Measurements from ENCODE around the gene ZNF157.
"Not testable (repeated sequence)": the region's sequence is repeated elsewhere in the genome, so short reads cannot be mapped to it uniquely, and the experiment has no call there.

Gene ZNF157

GRCh38 chrX:47370278-47370677 is at the start of gene ZNF157:
TSS of gene ZNF157 (plus strand) at chrX:47370578. CDS start at chrX:47370669, 91 bp downstream.
- DNase-seq (ENCODE audit: low read depth) = no peak
- no peak for TF ChIP-seq CTCF (IDR thresholded peaks at IDR 0.05; ENCODE audit: control insufficient read depth, insufficient read depth, low read depth, low read length, missing control alignments)
- H3K4me3 ChIP-seq (ENCODE audit: control insufficient read depth, low read depth, low read length) = no peak within 1 kb of the TSS

GRCh38 chrX:47321386-47321785 is 49.0 kb upstream of the ZNF157 start:
- no peak overlapping the region for H3K4me3 ChIP-seq (ENCODE audit: control insufficient read depth, low read depth, low read length)
- TF ChIP-seq CTCF (IDR thresholded peaks at IDR 0.05; ENCODE audit: control insufficient read depth, insufficient read depth, low read depth, low read length, missing control alignments) = no peak
- no peak for DNase-seq (ENCODE audit: low read depth)

- no peak for DNase-seq (ENCODE audit: low read depth)
- TF ChIP-seq CTCF (IDR thresholded peaks at IDR 0.05; ENCODE audit: control insufficient read depth, insufficient read depth, low read depth, low read length, missing control alignments) = no peak
- H3K4me3 ChIP-seq (ENCODE audit: control insufficient read depth, low read depth, low read length) = no peak overlapping the region
Observed at GRCh38 chrX:47321823-47322371, 48.5 kb upstream of the ZNF157 start.

- no peak for TF ChIP-seq CTCF (IDR thresholded peaks at IDR 0.05; ENCODE audit: control insufficient read depth, insufficient read depth, low read depth, low read length, missing control alignments)
- no peak overlapping the region for H3K4me3 ChIP-seq (ENCODE audit: control insufficient read depth, low read depth, low read length)
- no peak for DNase-seq (ENCODE audit: low read depth)
Observed at GRCh38 chrX:47327902-47328301, 42.5 kb upstream of the ZNF157 start.

- H3K4me3 ChIP-seq (ENCODE audit: control insufficient read depth, low read depth, low read length); DNase-seq (ENCODE audit: low read depth): not testable (repeated sequence)
Observed at GRCh38 chrX:47332729-47333128, 37.6 kb upstream of the ZNF157 start.

GRCh38 chrX:47351706-47352105 is 18.7 kb upstream of the ZNF157 start:
- no peak overlapping the region for H3K4me3 ChIP-seq (ENCODE audit: control insufficient read depth, low read depth, low read length)
- no peak for TF ChIP-seq CTCF (IDR thresholded peaks at IDR 0.05; ENCODE audit: control insufficient read depth, insufficient read depth, low read depth, low read length, missing control alignments)
- DNase-seq (ENCODE audit: low read depth) = no peak

- no peak for TF ChIP-seq CTCF (IDR thresholded peaks at IDR 0.05; ENCODE audit: control insufficient read depth, insufficient read depth, low read depth, low read length, missing control alignments)
- no peak for DNase-seq (ENCODE audit: low read depth)
- H3K4me3 ChIP-seq (ENCODE audit: control insufficient read depth, low read depth, low read length) = no peak overlapping the region
Observed at GRCh38 chrX:47358387-47359065, 11.9 kb upstream of the ZNF157 start.
